ENCODE results near the gene NAB2. TPM values are rescaled to one million over a fixed set of nuclear protein-coding genes. Genes with fewer than 3 reads are reported as not detected.

Gene NAB2
- polyA plus RNA-seq, 2 of the 4 experiments (the other 2 are of a cell fraction), result 8.6 to 9.8 TPM

DNA sequence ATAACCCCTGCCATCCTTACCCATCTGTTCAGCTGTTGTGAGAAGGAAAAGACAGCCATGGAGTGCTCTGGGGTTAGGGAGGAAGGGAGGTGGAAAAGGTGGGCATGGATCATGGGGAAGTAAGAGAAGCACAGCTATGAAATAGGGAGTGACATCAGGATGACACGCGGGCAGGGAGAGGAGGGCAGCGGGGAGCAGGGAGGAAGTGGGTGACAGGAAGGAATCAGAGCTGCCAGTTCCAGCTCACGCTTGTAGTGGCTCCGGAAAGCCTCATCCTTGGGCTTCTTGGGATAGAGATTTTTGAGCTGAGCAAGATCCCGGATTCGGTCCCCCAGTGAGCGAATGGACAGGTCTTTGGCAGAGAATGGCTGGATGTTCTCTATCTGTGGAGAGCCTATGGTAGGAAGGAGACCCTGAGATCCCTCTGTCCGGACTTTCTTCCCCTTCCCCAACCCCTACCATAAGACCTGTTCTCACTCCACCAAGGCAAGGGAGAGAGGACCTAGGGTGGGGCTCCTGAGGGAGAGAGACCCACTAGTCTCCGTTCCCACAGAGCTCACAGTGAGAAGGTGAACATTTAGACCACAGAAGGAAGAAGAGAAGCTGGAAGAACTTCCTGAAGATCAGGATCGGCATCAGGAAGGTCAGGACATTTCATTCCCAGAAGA, 10.3 kb downstream of the NAB2 start:
- POLR2A ChIA-PET, result interaction anchor here (1.9 kb wide), 1 partner anchor 11 kb away, joined by 14 read pairs; the partner anchor contains the start of gene NAB2
- DNase-seq (ENCODE audit: low read depth in 1 of 2, low spot score in 1 of 2) (no peak), FAIRE-seq (no peak), ATAC-seq (no peak)
- WGBS (ENCODE audit: missing lambda C conversion rate), result 91% methylated on average over 11 of the region's 11 CpGs
- TF ChIP-seq FOSL2 (IDR thresholded peaks at IDR 0.05) (no peak), FOSL2 (CRISPR knock-in tag; IDR thresholded peaks at IDR 0.05) (no peak)
- no peak overlapping the region for H3K27ac ChIP-seq
- no peaks in the 10 kb centered on the region for H3K9me3 ChIP-seq
- no peak overlapping the region for H3K4me3 ChIP-seq
- peaks cover 23% of the 10 kb centered on the region for H3K4me1 ChIP-seq
- CTCF ChIA-PET, result interaction anchor here (0.7 to 18.3 kb wide), 9 partner anchors 9 to 141 kb away, joined by 3 to 330 read pairs (median 10); partner anchors contain the start of genes NAB2 and STAT6
- no peak overlapping the region for H3K4me2 ChIP-seq

DNA sequence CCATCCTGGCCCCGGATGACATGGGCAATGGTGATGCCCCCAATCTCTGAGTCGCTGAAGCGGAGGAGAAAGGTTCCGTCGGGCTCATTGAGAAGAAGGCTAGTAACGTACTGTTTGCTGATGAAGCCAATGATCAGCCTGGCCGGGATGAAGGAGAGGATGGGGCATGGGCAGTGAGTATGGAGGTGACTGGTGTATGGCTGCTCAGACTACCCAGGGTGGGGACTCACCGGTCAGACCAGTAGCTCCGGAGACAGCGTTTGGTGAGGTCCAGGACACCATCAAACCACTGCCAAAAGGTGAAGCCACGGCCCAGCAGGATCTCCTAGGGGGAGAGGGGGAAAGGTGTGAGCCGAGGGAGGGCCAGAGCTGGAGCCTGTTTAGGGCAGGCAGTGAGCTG, 10.9 kb downstream of the NAB2 start:
- H3K4me2 ChIP-seq, result no peak overlapping the region
- no peak overlapping the region for H3K4me3 ChIP-seq
- peaks cover 23% of the 10 kb centered on the region for H3K4me1 ChIP-seq
- FAIRE-seq (no peak), ATAC-seq (no peak), DNase-seq (ENCODE audit: low read depth in 1 of 2, low spot score in 1 of 2) (no peak)
- H3K27ac ChIP-seq, result no peak overlapping the region
- POLR2A ChIA-PET, result interaction anchor here (1.0 kb wide), 1 partner anchor 12 kb away, joined by 3 read pairs; no protein-coding TSS in a partner anchor
- TF ChIP-seq, protein P1, sequence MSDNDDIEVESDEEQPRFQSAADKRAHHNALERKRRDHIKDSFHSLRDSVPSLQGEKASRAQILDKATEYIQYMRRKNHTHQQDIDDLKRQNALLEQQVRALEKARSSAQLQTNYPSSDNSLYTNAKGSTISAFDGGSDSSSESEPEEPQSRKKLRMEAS (IDR thresholded peaks at IDR 0.05), result no peak
- TF ChIP-seq FOSB (CRISPR knock-in tag; IDR thresholded peaks at IDR 0.05), result no peak
- CTCF ChIA-PET, result interaction anchor here (0.7 to 18.3 kb wide), 9 partner anchors 8 to 141 kb away, joined by 3 to 330 read pairs (median 10); partner anchors contain the start of genes NAB2 and STAT6
- 92% methylated on average over 12 of the region's 12 CpGs for WGBS (ENCODE audit: missing lambda C conversion rate)
- H3K9me3 ChIP-seq, result no peaks in the 10 kb centered on the region

DNA sequence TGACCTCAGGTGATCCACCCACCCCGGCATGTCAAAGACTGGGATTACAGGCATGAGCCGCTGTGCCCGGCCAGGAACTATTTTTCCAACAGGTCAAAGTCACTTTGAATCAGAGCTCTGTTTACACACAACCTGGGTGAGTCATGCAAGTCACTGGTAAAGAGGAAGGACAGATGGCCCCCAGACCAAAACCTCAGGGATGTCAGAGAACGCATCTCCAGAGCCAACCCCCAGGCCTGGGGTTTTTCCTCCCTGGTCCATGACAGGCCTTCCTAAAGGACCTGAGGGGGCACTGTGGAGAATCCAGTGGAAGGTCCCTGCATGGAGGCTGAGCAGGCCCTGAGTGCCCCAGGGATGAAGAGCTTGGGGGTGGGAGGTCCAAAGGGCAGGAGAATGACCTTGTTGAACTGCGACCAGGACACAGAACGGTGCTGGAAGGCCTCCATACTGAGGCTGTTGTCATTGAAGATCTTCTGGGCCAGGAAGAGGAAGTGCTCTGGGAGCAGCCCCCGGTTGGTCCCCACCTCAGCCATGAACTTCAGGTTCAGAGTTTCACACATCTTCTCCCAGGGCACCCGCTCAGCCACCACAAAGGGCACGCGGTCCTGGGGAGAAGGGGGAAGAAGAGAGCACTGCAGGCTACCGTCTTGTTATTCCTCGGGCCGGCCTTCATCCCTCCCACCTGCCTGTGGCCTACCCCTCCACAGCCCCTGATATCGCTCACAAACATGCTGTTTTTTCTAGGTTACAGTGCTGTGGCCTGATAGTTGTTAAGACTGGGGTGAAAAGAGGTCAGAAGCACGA, 13.2 kb downstream of the NAB2 start:
- FAIRE-seq (no peak), ATAC-seq (peak; percentile 58 to 65), DNase-seq (ENCODE audit: low read depth in 1 of 2, low spot score in 1 of 2) (peak; percentile 66 to 74)
- Histone ChIP-seq H3K9me3 (no peaks in the 10 kb centered on the region), H3K27ac (peak overlapping the region; percentile 13 to 68; a peak in 4 of 6 replicates), H3K4me3 (no peak overlapping the region), H3K4me1 (peaks cover 19% of the 10 kb centered on the region), H3K4me2 (peak overlapping the region; percentile 39)
- 63% methylated on average over 15 of the region's 15 CpGs for WGBS (ENCODE audit: missing lambda C conversion rate)
- no peak for TF ChIP-seq PHF8 (IDR thresholded peaks at IDR 0.05; ENCODE audit: borderline replicate concordance, low read depth)
- TF ChIP-seq FOSL2 (IDR thresholded peaks at IDR 0.05), result no peak; the same call in 1 of the 2 replicates
- TF ChIP-seq FOSL2 (CRISPR knock-in tag; IDR thresholded peaks at IDR 0.05), result peak; percentile 76
- ChIA-PET CTCF (interaction anchor here (0.6 to 18.3 kb wide), 6 partner anchors 6 to 687 kb away, joined by 3 to 440 read pairs (median 12); partner anchors contain the start of genes NEMP1 and STAT6), POLR2A (interaction anchor here (1.0 to 1.7 kb wide), 5 partner anchors 9 to 14 kb away, joined by 4 to 11 read pairs (median 6); partner anchors contain the start of genes NAB2 and STAT6)

DNA sequence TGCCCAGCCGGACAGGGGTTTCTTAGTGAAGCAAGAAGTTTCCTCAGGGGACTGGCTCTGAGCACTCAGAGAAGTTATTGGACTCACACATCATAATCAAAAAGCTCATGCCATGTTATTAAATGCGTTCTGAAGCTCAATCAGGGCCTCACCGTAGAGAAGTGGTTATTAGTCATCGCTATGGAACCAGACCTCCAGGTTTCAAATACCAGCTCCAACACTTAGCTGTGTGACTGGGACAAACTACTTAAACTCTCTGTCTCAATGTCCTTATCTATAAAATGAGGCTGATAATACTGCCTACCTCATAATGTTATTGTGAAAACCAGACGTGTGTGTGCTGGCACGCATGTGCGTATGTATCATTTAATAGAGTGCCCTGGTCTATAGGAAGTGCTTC, 14.9 kb downstream of the NAB2 start:
- no peaks in the 10 kb centered on the region for H3K9me3 ChIP-seq
- no peak for ATAC-seq
- WGBS (ENCODE audit: missing lambda C conversion rate), result 92% methylated on average over 7 of the region's 7 CpGs
- FAIRE-seq, result no peak
- H3K4me3 ChIP-seq, result no peak overlapping the region
- no peak overlapping the region for H3K27ac ChIP-seq
- ChIA-PET CTCF (interaction anchor here (1.4 to 18.3 kb wide), 4 partner anchors 4 to 70 kb away, joined by 5 to 440 read pairs (median 330); partner anchors contain the start of genes NAB2, NEMP1 and STAT6), POLR2A (interaction anchor here (0.9 to 1.3 kb wide), 2 partner anchors 15 to 16 kb away, joined by 3 to 4 read pairs; partner anchors contain the start of gene NAB2)
- peaks cover 22% of the 10 kb centered on the region for H3K4me1 ChIP-seq
- no peak for DNase-seq (ENCODE audit: low read depth in 1 of 2, low spot score in 1 of 2)
- H3K4me2 ChIP-seq, result no peak overlapping the region
- TF ChIP-seq HOXB5 (CRISPR knock-in tag; IDR thresholded peaks at IDR 0.05) (no peak), RAD21 (conservative IDR thresholded peaks at IDR 0.05 in 1 of 2, IDR thresholded peaks at IDR 0.05 in 1 of 2) (no peak)

DNA sequence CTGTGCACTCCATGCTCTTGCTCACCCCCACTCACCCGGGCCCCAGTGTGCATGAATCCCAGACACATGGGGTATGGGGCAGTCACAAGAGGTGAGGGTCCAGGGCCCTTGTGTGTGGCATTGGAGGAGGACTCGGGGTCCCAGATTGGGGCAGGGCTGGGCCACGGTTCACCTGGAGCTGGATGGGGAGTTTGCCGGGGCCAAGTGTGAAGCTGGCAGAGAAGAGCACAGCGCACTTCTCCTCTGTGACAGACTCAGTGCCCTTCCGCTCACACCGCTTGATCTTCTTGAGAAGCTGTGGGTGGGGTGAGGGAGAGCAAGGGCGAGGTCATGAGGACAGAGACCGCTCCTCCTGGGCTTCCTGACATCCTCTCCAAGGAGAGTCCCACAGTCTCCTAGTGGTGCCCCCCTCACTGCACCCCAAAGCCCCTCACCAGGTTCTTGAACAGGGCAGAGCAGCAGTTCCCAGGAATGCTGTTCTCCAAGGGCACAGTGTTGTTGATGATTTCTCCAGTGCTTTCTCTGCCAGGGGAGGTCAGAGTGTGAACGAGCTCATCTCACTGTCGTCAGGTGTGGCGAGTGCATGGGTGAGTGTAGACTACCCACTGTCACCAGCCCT, 15.5 kb downstream of the NAB2 start:
- ATAC-seq (no peak), DNase-seq (ENCODE audit: low read depth in 1 of 2, low spot score in 1 of 2) (no peak), FAIRE-seq (no peak)
- POLR2A ChIA-PET, result interaction anchor here (0.9 to 1.3 kb wide), 2 partner anchors 16 to 17 kb away, joined by 3 to 4 read pairs; partner anchors contain the start of gene NAB2
- Histone ChIP-seq H3K9me3 (no peaks in the 10 kb centered on the region), H3K4me1 (peaks cover 23% of the 10 kb centered on the region), H3K4me3 (no peak overlapping the region), H3K27ac (no peak overlapping the region), H3K4me2 (no peak overlapping the region)
- 94% methylated on average over 12 of the region's 12 CpGs for WGBS (ENCODE audit: missing lambda C conversion rate)
- CTCF ChIA-PET, result interaction anchor here (1.4 to 18.3 kb wide), 5 partner anchors 4 to 79 kb away, joined by 5 to 440 read pairs (median 330); partner anchors contain the start of genes NAB2, NEMP1 and STAT6
- no peak for TF ChIP-seq ZC3H11A (IDR thresholded peaks at IDR 0.05)
- TF ChIP-seq BHLHE40 (IDR thresholded peaks at IDR 0.05; ENCODE audit: low read depth, low read length), result no peak
- TF ChIP-seq ZNF302 (CRISPR knock-in tag; IDR thresholded peaks at IDR 0.05), result no peak
- TF ChIP-seq KDM1A (IDR thresholded peaks at IDR 0.05; ENCODE audit: low read depth), result no peak
- TF ChIP-seq POLR2A (IDR thresholded peaks at IDR 0.05; ENCODE audit: low read length), result no peak
- TF ChIP-seq, protein P2, sequence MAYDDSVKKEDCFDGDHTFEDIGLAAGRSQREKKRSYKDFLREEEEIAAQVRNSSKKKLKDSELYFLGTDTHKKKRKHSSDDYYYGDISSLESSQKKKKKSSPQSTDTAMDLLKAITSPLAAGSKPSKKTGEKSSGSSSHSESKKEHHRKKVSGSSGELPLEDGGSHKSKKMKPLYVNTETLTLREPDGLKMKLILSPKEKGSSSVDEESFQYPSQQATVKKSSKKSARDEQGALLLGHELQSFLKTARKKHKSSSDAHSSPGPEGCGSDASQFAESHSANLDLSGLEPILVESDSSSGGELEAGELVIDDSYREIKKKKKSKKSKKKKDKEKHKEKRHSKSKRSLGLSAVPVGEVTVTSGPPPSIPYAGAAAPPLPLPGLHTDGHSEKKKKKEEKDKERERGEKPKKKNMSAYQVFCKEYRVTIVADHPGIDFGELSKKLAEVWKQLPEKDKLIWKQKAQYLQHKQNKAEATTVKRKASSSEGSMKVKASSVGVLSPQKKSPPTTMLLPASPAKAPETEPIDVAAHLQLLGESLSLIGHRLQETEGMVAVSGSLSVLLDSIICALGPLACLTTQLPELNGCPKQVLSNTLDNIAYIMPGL (CRISPR knock-in tag; IDR thresholded peaks at IDR 0.05; ENCODE audit: borderline replicate concordance), result no peak
- no peak for TF ChIP-seq SMC3 (IDR thresholded peaks at IDR 0.05)
- TF ChIP-seq, protein P3, sequence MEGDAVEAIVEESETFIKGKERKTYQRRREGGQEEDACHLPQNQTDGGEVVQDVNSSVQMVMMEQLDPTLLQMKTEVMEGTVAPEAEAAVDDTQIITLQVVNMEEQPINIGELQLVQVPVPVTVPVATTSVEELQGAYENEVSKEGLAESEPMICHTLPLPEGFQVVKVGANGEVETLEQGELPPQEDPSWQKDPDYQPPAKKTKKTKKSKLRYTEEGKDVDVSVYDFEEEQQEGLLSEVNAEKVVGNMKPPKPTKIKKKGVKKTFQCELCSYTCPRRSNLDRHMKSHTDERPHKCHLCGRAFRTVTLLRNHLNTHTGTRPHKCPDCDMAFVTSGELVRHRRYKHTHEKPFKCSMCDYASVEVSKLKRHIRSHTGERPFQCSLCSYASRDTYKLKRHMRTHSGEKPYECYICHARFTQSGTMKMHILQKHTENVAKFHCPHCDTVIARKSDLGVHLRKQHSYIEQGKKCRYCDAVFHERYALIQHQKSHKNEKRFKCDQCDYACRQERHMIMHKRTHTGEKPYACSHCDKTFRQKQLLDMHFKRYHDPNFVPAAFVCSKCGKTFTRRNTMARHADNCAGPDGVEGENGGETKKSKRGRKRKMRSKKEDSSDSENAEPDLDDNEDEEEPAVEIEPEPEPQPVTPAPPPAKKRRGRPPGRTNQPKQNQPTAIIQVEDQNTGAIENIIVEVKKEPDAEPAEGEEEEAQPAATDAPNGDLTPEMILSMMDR (IDR thresholded peaks at IDR 0.05), result no peak
- TF ChIP-seq, protein P4, sequence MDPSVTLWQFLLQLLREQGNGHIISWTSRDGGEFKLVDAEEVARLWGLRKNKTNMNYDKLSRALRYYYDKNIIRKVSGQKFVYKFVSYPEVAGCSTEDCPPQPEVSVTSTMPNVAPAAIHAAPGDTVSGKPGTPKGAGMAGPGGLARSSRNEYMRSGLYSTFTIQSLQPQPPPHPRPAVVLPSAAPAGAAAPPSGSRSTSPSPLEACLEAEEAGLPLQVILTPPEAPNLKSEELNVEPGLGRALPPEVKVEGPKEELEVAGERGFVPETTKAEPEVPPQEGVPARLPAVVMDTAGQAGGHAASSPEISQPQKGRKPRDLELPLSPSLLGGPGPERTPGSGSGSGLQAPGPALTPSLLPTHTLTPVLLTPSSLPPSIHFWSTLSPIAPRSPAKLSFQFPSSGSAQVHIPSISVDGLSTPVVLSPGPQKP (IDR thresholded peaks at IDR 0.05; ENCODE audit: low read depth, low read length), result no peak
- TF ChIP-seq FOXS1 (CRISPR knock-in tag; IDR thresholded peaks at IDR 0.05), result no peak

Measured in A549 (cell line).